Natural killer cell (primary cell): ENCODE data around the gene CALCB. TPM values are rescaled to one million over a fixed set of nuclear protein-coding genes. Genes with fewer than 3 reads are reported as not detected.

Source experiments
- ATAC-seq, 3 donors: fragments of 150-1000 bp in 2 of 3; fragments of 200-7000 bp in 1 of 3; cut with Tn5 transposase; 1 replicate in 1 of 3; 2 replicates in 2 of 3; pipeline ENCODE4 v1.10.0; 2021; ENCODE audit warnings: mild to moderate bottlenecking in 2 of 3, moderate library complexity in 2 of 3
- DNase-seq, 2 donors: peaks; one replicate each; pipeline versions ENCODE4 v3.0.0 to v3.0.0-alpha.2; 2013 to 2021; ENCODE audit warnings: mixed read lengths in 1 of 2
- H3K27ac ChIP-seq: one replicate; pipeline ENCODE4 v1.5.1; 2013; ENCODE audit warnings: mild to moderate bottlenecking, low read length
- H3K27me3 ChIP-seq: one replicate; pipeline ENCODE4 v1.6.1; 2013; ENCODE audit warnings: low read length; ENCODE audit not compliant: control insufficient read depth, insufficient read depth
- H3K36me3 ChIP-seq: one replicate; pipeline ENCODE4 v1.6.1; 2013; ENCODE audit warnings: low read length; ENCODE audit not compliant: control insufficient read depth, insufficient read depth
- H3K4me1 ChIP-seq: one replicate; pipeline ENCODE4 v1.6.1; 2013; ENCODE audit warnings: low read length; ENCODE audit not compliant: control insufficient read depth, insufficient read depth
- H3K4me3 ChIP-seq: one replicate; pipeline ENCODE4 v1.5.1; 2013; ENCODE audit warnings: low read length
- H3K9me3 ChIP-seq: one replicate; pipeline ENCODE4 v1.6.1; 2013; ENCODE audit warnings: low read length; ENCODE audit not compliant: control insufficient read depth, insufficient read depth
- H3K27ac Mint-ChIP-seq, 2 donors: one replicate each; pipeline ENCODE4 v1.8.0; 2022; ENCODE audit warnings: mild to moderate bottlenecking in 2 of 2, mixed read lengths in 2 of 2, moderate library complexity in 1 of 2
- H3K27me3 Mint-ChIP-seq, 2 donors: one replicate each; pipeline ENCODE4 v1.8.0; 2022; ENCODE audit warnings: low read depth in 2 of 2, mixed read lengths in 2 of 2
- H3K36me3 Mint-ChIP-seq: one replicate; pipeline ENCODE4 v1.8.0; 2022; ENCODE audit warnings: mixed read lengths
- H3K4me1 Mint-ChIP-seq, 2 donors: one replicate each; pipeline ENCODE4 v1.8.0; 2022; ENCODE audit warnings: mixed read lengths in 2 of 2
- H3K4me3 Mint-ChIP-seq: one replicate; pipeline ENCODE4 v1.8.0; 2022; ENCODE audit warnings: mild to moderate bottlenecking, moderate library complexity, mixed read lengths
- H3K9me3 Mint-ChIP-seq, 2 donors: one replicate each; pipeline ENCODE4 v1.8.0; 2022; ENCODE audit warnings: mixed read lengths in 2 of 2
- CTCF ChIP-seq: fragments of 200-600 bp; IDR thresholded peaks from one replicate; pipeline ENCODE4 v1.8.0; 2022; ENCODE audit warnings: antibody characterized with exemption
- WGBS: methylation state at CpG from one replicate; pipeline ENCODE4 v1.1.7; 2013; ENCODE audit warnings: missing lambda C conversion rate; ENCODE audit not compliant: insufficient coverage; 5-methylcytosine and 5-hydroxymethylcytosine counted together
- intact Hi-C: fragments of 100-400 bp; cut with micrococcal nuclease; formaldehyde crosslinking; loops from one replicate; pipeline ENCODE4 v1.14.2; 2022
- total RNA-seq, 4 donors: library from RNA; stranded (reverse); fragments of 120-200 nt in 1 of 4; gene quantifications; one replicate each; pipeline versions ENCODE4 v1.2.3 to v1.2.4, GENCODE V29; 2013 to 2022

Gene CALCB
- total RNA-seq, 3 donors from 2014 or later (not counting 1 experiment from before 2014, with no cell fraction given): 0.19 to 1.3 (median 0.27) TPM

- intact Hi-C loops: loop anchor here (5.0 kb wide), 1 partner anchor 535 kb away; no protein-coding TSS in a partner anchor
- no peak overlapping the region for H3K4me3 ChIP-seq
- H3K4me1 ChIP-seq: peaks cover 20% of the 10 kb centered on the region
- no peak overlapping the region for H3K27ac ChIP-seq
- H3K4me3 Mint-ChIP-seq: no peak overlapping the region
- WGBS: 81% methylated on average over 22 of the region's 23 CpGs
- H3K27me3 ChIP-seq: peaks cover 17% of the 10 kb centered on the region
- peaks cover 9% of the 10 kb centered on the region for H3K9me3 ChIP-seq
- peaks cover 0 to 6% of the 10 kb centered on the region in 2 donors for H3K9me3 Mint-ChIP-seq
- peaks cover 8% of the 10 kb centered on the region for H3K36me3 Mint-ChIP-seq
- ATAC-seq (no peak), DNase-seq (no peak)
- TF ChIP-seq CTCF: no peak
- H3K27me3 Mint-ChIP-seq: peaks cover 50 to 64% of the 10 kb centered on the region in 2 donors
- no peak overlapping the region for H3K27ac Mint-ChIP-seq
- H3K4me1 Mint-ChIP-seq: peaks cover 18 to 19% of the 10 kb centered on the region in 2 donors
- H3K36me3 ChIP-seq: no peaks in the 10 kb centered on the region
Observed at GRCh38 chr11:15072551-15073143, 746 bp upstream of the CALCB start.

- H3K27ac ChIP-seq: no peak overlapping the region
- Mint-ChIP-seq H3K9me3 (no peaks in the 10 kb centered on the region), H3K36me3 (peaks cover 1% of the 10 kb centered on the region), H3K4me1 (peaks cover 18 to 19% of the 10 kb centered on the region in 2 donors), H3K4me3 (peak overlapping the region; percentile 60), H3K27ac (no peak overlapping the region), H3K27me3 (peaks cover 48 to 75% of the 10 kb centered on the region in 2 donors)
- H3K9me3 ChIP-seq: peaks cover 5% of the 10 kb centered on the region
- peak; percentile 71 for TF ChIP-seq CTCF
- intact Hi-C loops: loop anchor here (1.0 to 5.0 kb wide), 2 partner anchors 166 to 537 kb away; no protein-coding TSS in a partner anchor
- WGBS: 6% methylated on average over 33 of the region's 33 CpGs
- peaks cover 17% of the 10 kb centered on the region for H3K27me3 ChIP-seq
- H3K36me3 ChIP-seq: no peaks in the 10 kb centered on the region
- ATAC-seq (peak; percentile 81 to 88 (median 88)), DNase-seq (peak; percentile 71 to 84)
- H3K4me3 ChIP-seq: peak overlapping the region; percentile 9
- peaks cover 20% of the 10 kb centered on the region for H3K4me1 ChIP-seq
Observed at GRCh38 chr11:15074206-15075161, 1.1 kb downstream of the CALCB start.

GRCh38 chr11:15075162-15075526 lies 1.8 kb downstream of the CALCB start:
- peaks cover 20% of the 10 kb centered on the region for H3K4me1 ChIP-seq
- peaks cover 17% of the 10 kb centered on the region for H3K27me3 ChIP-seq
- H3K4me3 ChIP-seq: no peak overlapping the region
- H3K4me3 Mint-ChIP-seq: no peak overlapping the region
- no peaks in the 10 kb centered on the region for H3K36me3 Mint-ChIP-seq
- H3K4me1 Mint-ChIP-seq: peaks cover 18 to 19% of the 10 kb centered on the region in 2 donors
- WGBS: 51% methylated on average over 4 of the region's 4 CpGs
- H3K27me3 Mint-ChIP-seq: peaks cover 49 to 77% of the 10 kb centered on the region in 2 donors
- no peaks in the 10 kb centered on the region for H3K9me3 ChIP-seq
- no peak overlapping the region for H3K27ac ChIP-seq
- TF ChIP-seq CTCF: no peak
- no peaks in the 10 kb centered on the region for H3K9me3 Mint-ChIP-seq
- DNase-seq (no peak), ATAC-seq (no peak)
- H3K27ac Mint-ChIP-seq: no peak overlapping the region
- intact Hi-C loops: no loop called here
- no peaks in the 10 kb centered on the region for H3K36me3 ChIP-seq
